GM12873 (cell line): ENCODE measurements around the gene PHLPP1.

Source experiments
- CTCF ChIP-seq: IDR thresholded peaks from 2 replicates; pipeline ENCODE4 v1.5.1; 2012; ENCODE audit warnings: low read depth, mild to moderate bottlenecking, moderate library complexity, low read length, control low read depth; ENCODE audit not compliant: insufficient read depth; ENCODE audit errors: missing control alignments

The PHLPP1 gene

GRCh38 chr18:62790871-62791772 is 75.8 kb downstream of the PHLPP1 start:
- TF ChIP-seq CTCF: no peak

- TF ChIP-seq CTCF: no peak
Measured at GRCh38 chr18:62792016-62792415, 76.7 kb downstream of the PHLPP1 start.

GRCh38 chr18:62795813-62796212 is 80.5 kb downstream of the PHLPP1 start:
- TF ChIP-seq CTCF: no peak

GRCh38 chr18:62796216-62796621 is 80.9 kb downstream of the PHLPP1 start:
- TF ChIP-seq CTCF: no peak

- no peak for TF ChIP-seq CTCF
Measured at GRCh38 chr18:62797329-62797728, 82.0 kb downstream of the PHLPP1 start.

- TF ChIP-seq CTCF: no peak
Measured at GRCh38 chr18:62799977-62800376, 84.6 kb downstream of the PHLPP1 start.

GRCh38 chr18:62802523-62802922 is 87.2 kb downstream of the PHLPP1 start:
- TF ChIP-seq CTCF: no peak
